Tibial nerve (tissue), 4 donors: Measurements from ENCODE around the gene ARMH1. TPM values are rescaled to one million over a fixed set of nuclear protein-coding genes. Genes with fewer than 3 reads are reported as not detected.

ENCODE experiments used
- DNase-seq, 2 donors: peaks; one replicate each; pipeline ENCODE4 v3.0.0-alpha.2; 2019; ENCODE audit warnings: low spot score in 2 of 2
- H3K27ac ChIP-seq, 4 donors: fragments of 200-600 bp; sonication (generic) in 3 of 4; one replicate each; pipeline ENCODE4 v1.5.1; 2017 to 2019; ENCODE audit warnings: mild to moderate bottlenecking in 1 of 4
- H3K27me3 ChIP-seq, 2 donors: fragments of 200-600 bp; sonication (generic) in 1 of 2; one replicate each; pipeline versions ENCODE4 v1.5.1 to v1.6.0; 2017 to 2019
- H3K36me3 ChIP-seq, 3 donors: fragments of 200-600 bp; sonication (generic); one replicate each; pipeline ENCODE4 v1.5.1; 2018 to 2019
- H3K4me1 ChIP-seq, 4 donors: fragments of 200-600 bp; sonication (generic) in 3 of 4; one replicate each; pipeline ENCODE4 v1.5.1; 2017 to 2019
- H3K4me3 ChIP-seq, 4 donors: fragments of 200-600 bp; sonication (generic) in 3 of 4; one replicate each; pipeline ENCODE4 v1.5.1; 2017 to 2019; ENCODE audit warnings: mild to moderate bottlenecking in 1 of 4, moderate library complexity in 1 of 4
- H3K9me3 ChIP-seq, 4 donors: fragments of 200-600 bp; sonication (generic) in 3 of 4; one replicate each; pipeline ENCODE4 v1.5.1; 2017 to 2019
- EP300 ChIP-seq, 2 donors: sonication (generic); formaldehyde crosslinking; IDR thresholded peaks; one replicate each; pipeline ENCODE4 v1.6.1; 2017; ENCODE audit warnings: antibody characterized with exemption in 2 of 2, mild to moderate bottlenecking in 1 of 2
- POLR2A ChIP-seq, 2 donors: fragments of 450-650 bp; IDR thresholded peaks; one replicate each; pipeline ENCODE4 v1.6.1; 2017; ENCODE audit warnings: antibody characterized with exemption in 2 of 2, mild to moderate bottlenecking in 2 of 2, moderate library complexity in 2 of 2
- WGBS, 2 donors: methylation state at CpG; one replicate each; pipeline ENCODE4 v1.1.5; 2018; 5-methylcytosine and 5-hydroxymethylcytosine counted together
- total RNA-seq, 4 donors: library from RNA; depleted of rRNA; stranded (reverse); fragments of >200 nt; gene quantifications; one replicate each; pipeline ENCODE4 v1.1.0, GENCODE V29; 2016
- TF ChIP-seq, protein P1 (sequence below), 5 experiments: fragments of 200-600 bp in 3 of 5; fragments of 450-650 bp in 2 of 5; sonication (generic) in 3 of 5; IDR thresholded peaks; one replicate each; pipeline ENCODE4 v1.5.1; 2016 to 2019; ENCODE audit warnings: antibody characterized with exemption in 5 of 5, mild to moderate bottlenecking in 3 of 5, moderate library complexity in 2 of 5

Gene ARMH1
- total RNA-seq, 4 donors from 2014 or later: 0.66 to 7.1 (median 2.9) TPM

DNA sequence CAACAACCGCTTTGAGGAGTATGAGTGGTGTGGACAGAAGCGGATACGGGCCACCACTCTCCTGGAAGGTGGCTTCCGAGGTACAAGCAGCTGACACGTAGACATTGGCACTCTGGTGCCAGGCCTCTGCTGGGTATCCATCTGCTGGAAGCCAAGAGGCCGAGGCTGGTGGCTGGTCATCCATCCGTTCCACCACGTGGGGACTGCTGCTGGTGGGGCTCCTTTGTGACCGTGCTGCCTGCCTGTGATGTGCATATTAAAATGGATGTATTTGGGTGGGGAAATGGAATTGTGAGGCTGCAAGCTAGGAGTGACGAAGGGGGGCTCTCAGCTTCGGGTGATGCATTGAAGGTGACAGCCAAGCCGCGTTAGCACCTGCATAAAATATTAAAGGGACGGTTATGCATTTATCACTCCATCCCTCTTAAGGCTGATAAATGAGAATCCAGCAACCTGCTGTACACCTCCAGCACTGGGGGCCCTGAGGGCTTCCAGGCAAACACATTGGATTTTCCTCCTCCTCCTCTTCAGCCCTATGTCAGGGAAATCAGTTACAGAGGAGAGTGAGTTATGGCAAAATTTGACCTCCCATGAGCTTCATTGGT, 38.3 kb upstream of the ARMH1 start:
- no peaks in the 10 kb centered on the region for H3K9me3 ChIP-seq
- no peak for DNase-seq
- peaks cover 3 to 79% (median 33%) of the 10 kb centered on the region in 3 donors for H3K36me3 ChIP-seq
- H3K27me3 ChIP-seq: no peaks in the 10 kb centered on the region
- 85 to 88% methylated on average over 11 to 14 of the region's 14 CpGs for WGBS, 2 donors
- no peak overlapping the region for H3K4me3 ChIP-seq
- H3K4me1 ChIP-seq: peaks cover 0 to 45% (median 10%) of the 10 kb centered on the region in 4 donors
- TF ChIP-seq POLR2A (IDR thresholded peaks at IDR 0.05): no peak
- no peak for TF ChIP-seq EP300 (IDR thresholded peaks at IDR 0.05)
- TF ChIP-seq, protein P1, sequence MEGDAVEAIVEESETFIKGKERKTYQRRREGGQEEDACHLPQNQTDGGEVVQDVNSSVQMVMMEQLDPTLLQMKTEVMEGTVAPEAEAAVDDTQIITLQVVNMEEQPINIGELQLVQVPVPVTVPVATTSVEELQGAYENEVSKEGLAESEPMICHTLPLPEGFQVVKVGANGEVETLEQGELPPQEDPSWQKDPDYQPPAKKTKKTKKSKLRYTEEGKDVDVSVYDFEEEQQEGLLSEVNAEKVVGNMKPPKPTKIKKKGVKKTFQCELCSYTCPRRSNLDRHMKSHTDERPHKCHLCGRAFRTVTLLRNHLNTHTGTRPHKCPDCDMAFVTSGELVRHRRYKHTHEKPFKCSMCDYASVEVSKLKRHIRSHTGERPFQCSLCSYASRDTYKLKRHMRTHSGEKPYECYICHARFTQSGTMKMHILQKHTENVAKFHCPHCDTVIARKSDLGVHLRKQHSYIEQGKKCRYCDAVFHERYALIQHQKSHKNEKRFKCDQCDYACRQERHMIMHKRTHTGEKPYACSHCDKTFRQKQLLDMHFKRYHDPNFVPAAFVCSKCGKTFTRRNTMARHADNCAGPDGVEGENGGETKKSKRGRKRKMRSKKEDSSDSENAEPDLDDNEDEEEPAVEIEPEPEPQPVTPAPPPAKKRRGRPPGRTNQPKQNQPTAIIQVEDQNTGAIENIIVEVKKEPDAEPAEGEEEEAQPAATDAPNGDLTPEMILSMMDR (IDR thresholded peaks at IDR 0.05): no peak
- H3K27ac ChIP-seq: no peak overlapping the region

DNA sequence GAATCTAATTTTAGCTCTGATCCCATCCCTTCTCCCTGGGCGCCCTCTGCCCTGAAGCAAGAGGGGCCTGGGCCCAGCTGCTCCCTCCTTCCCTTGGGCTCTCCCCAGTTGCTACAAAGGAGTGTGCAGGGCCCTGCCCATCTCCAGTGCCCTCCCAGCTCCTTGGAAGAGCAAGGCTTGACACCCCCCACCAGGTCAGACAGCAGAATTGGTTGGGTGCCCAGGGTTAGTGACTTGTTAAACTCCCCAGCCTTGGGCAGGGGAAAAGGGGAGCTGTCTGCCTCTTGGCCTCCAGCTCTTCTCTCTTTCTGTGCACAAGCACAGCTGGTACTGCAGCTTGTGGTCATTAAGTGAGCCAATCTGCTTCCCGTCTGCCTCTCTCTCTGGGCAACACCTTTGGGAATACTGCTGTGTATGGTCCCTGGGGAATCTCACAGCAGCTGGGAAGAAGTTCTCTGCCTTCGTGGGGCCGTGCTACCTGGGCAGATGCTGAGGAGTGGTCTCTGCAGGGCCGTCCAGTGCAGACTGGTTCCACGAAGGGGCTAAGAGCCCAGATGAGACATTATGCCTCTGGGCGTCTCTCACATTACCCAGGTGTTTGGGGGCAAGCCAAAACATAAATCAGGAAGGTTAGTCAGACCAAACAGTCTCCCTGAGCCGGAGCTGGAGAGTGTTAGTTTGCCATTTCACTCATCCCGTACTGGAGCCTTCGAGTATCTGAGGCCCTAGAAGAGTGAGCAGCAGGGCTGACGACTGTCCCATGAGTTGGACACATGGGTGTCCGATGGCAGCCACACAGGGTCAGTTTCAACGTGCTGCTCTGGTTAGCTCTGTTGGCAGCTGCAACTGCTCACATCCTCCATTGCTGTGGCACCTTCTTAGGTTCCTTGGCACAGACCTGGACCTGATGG, 37.6 kb upstream of the ARMH1 start:
- no peaks in the 10 kb centered on the region for H3K9me3 ChIP-seq
- peaks cover 3 to 86% (median 41%) of the 10 kb centered on the region in 3 donors for H3K36me3 ChIP-seq
- no peak overlapping the region for H3K27ac ChIP-seq
- peaks cover 0 to 47% (median 10%) of the 10 kb centered on the region in 4 donors for H3K4me1 ChIP-seq
- 64 to 68% methylated on average over 12 to 13 of the region's 13 CpGs for WGBS, 2 donors
- no peak for TF ChIP-seq EP300 (IDR thresholded peaks at IDR 0.05)
- TF ChIP-seq, protein P1 (IDR thresholded peaks at IDR 0.05): no peak
- no peak for TF ChIP-seq POLR2A (IDR thresholded peaks at IDR 0.05)
- no peak for DNase-seq
- no peak overlapping the region for H3K4me3 ChIP-seq
- H3K27me3 ChIP-seq: no peaks in the 10 kb centered on the region

DNA sequence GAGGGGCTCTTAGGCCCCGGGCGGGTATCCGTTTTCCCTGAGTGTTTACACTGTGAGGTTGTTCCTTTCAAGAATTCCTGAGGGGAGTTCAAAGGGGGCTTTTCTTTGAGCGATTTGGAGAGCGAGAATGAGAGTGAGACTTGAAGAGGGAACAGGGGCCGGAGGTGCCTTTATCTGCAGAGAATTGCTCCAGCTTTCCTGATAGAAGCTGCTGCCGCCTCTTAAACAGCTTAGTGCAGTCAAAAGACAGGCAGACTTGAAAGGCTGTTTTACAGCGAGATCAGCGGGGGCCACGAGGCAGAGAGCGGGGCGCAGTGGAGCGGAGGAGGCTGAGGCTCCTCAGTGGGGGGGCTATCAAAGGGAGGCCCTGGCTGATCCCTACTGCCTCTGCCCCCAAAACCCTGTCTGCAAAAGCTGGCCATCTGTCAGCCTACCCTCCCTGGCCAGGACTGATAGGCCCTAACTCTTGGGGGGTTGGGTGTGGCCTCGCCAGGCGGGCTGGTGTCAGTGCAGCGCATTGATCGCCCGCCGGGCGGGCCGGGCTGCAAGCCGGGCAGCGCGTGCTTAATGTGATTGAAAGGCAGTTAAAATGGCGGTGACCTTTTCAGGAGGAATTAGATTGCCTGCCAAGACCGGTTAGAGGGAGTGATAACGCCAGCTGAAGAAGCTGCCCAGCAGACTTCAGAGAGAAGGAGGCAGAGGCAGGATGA, 36.7 kb upstream of the ARMH1 start:
- 70% methylated on average over 27 of the region's 27 CpGs for WGBS, 2 donors
- DNase-seq: no peak
- Histone ChIP-seq H3K4me3 (no peak overlapping the region), H3K36me3 (peaks cover 3 to 95% (median 42%) of the 10 kb centered on the region in 3 donors), H3K27ac (no peak overlapping the region), H3K4me1 (peaks cover 0 to 48% (median 5%) of the 10 kb centered on the region in 4 donors), H3K9me3 (no peaks in the 10 kb centered on the region), H3K27me3 (no peaks in the 10 kb centered on the region)
- TF ChIP-seq EP300 (IDR thresholded peaks at IDR 0.05) (no peak), POLR2A (IDR thresholded peaks at IDR 0.05) (no peak)
- TF ChIP-seq, protein P1 (IDR thresholded peaks at IDR 0.05): no peak

DNA sequence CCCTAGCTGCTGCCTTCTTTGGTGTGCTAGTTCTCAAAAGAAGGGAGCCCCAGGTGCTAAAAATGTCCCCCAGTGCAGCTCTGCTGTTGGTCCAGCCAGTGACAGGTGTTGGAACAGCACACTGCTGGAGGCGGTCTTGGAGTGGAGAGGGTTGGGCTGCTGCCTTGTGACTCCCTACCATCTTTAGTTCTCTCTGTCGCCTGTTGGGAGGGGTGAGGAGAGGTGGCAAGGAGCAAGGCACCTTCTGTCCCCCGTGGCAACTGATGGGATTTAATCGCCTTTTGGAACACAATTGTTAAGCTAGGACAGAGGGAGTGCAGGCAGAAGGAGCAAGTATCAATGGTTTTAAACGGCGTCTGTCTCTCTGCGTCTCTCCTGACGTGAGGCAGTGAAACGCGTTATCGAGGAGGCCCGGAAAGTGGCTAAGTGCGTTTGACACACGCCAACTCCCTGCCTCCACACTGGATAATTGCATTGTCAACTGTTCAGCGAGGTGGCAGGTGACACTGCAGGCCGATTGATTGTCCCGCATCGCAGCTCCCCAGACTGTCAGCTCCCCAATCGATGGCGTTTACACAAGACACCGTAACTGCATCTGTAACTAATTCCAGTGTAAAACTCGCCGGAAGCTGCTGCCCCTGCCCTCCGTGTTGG, 34.2 kb upstream of the ARMH1 start:
- no peaks in the 10 kb centered on the region for H3K27me3 ChIP-seq
- H3K4me3 ChIP-seq: no peak overlapping the region
- 71 to 72% methylated on average over 24 of the region's 24 CpGs for WGBS, 2 donors
- peaks cover 0 to 48% (median 0%) of the 10 kb centered on the region in 4 donors for H3K4me1 ChIP-seq
- H3K36me3 ChIP-seq: peaks cover 3 to 100% (median 42%) of the 10 kb centered on the region in 3 donors
- DNase-seq: no peak
- no peak overlapping the region for H3K27ac ChIP-seq
- H3K9me3 ChIP-seq: no peaks in the 10 kb centered on the region
- TF ChIP-seq, protein P1 (IDR thresholded peaks at IDR 0.05): no peak
- TF ChIP-seq EP300 (IDR thresholded peaks at IDR 0.05) (no peak), POLR2A (IDR thresholded peaks at IDR 0.05) (no peak)
